MCF 10A (cell line): ENCODE data around the gene TNFAIP1. TPM values are rescaled to one million over a fixed set of nuclear protein-coding genes. Genes with fewer than 3 reads are reported as not detected.

ENCODE experiments used
- BruUV-seq: library from RNA; stranded (reverse); fragments of 400-500 nt; replicated peaks from 2 replicates; lab custom pipeline; 2021; lab: Mats Ljungman, UMichigan
- CTCF ChIA-PET: fragments of 300-600 bp; sonication (Branson Sonifier 250); formaldehyde crosslinking; extraction: SDS; loops from one replicate; lab custom pipeline; 2021; ENCODE audit warnings: antibody characterized with exemption, inconsistent platforms; lab: Yijun Ruan, JAX
- POLR2A ChIA-PET: fragments of 300-600, 350-650 bp; sonication (Branson Sonifier 250); formaldehyde crosslinking; extraction: SDS; loops from one replicate; lab custom pipeline; 2020; ENCODE audit warnings: antibody characterized with exemption, inconsistent platforms; lab: Yijun Ruan, JAX
- DNase-seq: peaks from one replicate; pipeline ENCODE4 v3.0.0-alpha.2; 2018; ENCODE audit not compliant: unreplicated experiment
- H3K27ac Mint-ChIP-seq: one replicate; pipeline ENCODE4 v1.8.0; 2022; ENCODE audit warnings: mild to moderate bottlenecking, low read depth, mixed read lengths; ENCODE audit not compliant: unreplicated experiment
- H3K27me3 Mint-ChIP-seq: one replicate; pipeline ENCODE4 v1.8.0; 2022; ENCODE audit warnings: mixed read lengths; ENCODE audit not compliant: insufficient read depth, unreplicated experiment
- H3K36me3 Mint-ChIP-seq: one replicate; pipeline ENCODE4 v1.8.0; 2022; ENCODE audit warnings: mild to moderate bottlenecking, moderate library complexity, mixed read lengths; ENCODE audit not compliant: insufficient read depth, unreplicated experiment
- H3K4me1 Mint-ChIP-seq: one replicate; pipeline ENCODE4 v1.8.0; 2022; ENCODE audit warnings: mixed read lengths; ENCODE audit not compliant: insufficient read depth, unreplicated experiment
- H3K4me3 Mint-ChIP-seq: one replicate; pipeline ENCODE4 v1.8.0; 2022; ENCODE audit warnings: mild to moderate bottlenecking, moderate library complexity, mixed read lengths; ENCODE audit not compliant: unreplicated experiment
- H3K9me3 Mint-ChIP-seq: one replicate; pipeline ENCODE4 v1.8.0; 2022; ENCODE audit warnings: mixed read lengths; ENCODE audit not compliant: unreplicated experiment
- intact Hi-C: fragments of 100-400 bp; cut with micrococcal nuclease; formaldehyde crosslinking; loops from 2 replicates; pipeline ENCODE4 v1.14.1; 2022
- total RNA-seq: library from RNA; stranded (reverse); gene quantifications from 2 replicates; pipeline ENCODE4 v1.2.3, GENCODE V29; 2022
- TF ChIP-seq, protein P1 (sequence below): fragments of 200-600 bp; IDR thresholded peaks from one replicate; pipeline ENCODE4 v1.8.0; 2022; ENCODE audit warnings: antibody characterized with exemption, mild to moderate bottlenecking; ENCODE audit not compliant: unreplicated experiment

TNFAIP1 gene
- total RNA-seq, 1 experiment from 2014 or later: 65.0 TPM

GRCh38 chr17:28348979-28349378, 13.4 kb downstream of the TNFAIP1 start:
- CTCF ChIA-PET: interaction anchor here (1.0 to 4.4 kb wide), 3 partner anchors 9 to 144 kb away, joined by 3 to 23 read pairs (median 11); partner anchors contain the start of genes POLDIP2 and VTN
- no peak overlapping the region for H3K4me3 Mint-ChIP-seq
- BruUV-seq: no TSS peak
- H3K27ac Mint-ChIP-seq: no peak overlapping the region
- no peak for DNase-seq
- H3K9me3 Mint-ChIP-seq: no peaks in the 10 kb centered on the region
- H3K36me3 Mint-ChIP-seq: peaks cover 88% of the 10 kb centered on the region
- peaks cover 12% of the 10 kb centered on the region for H3K4me1 Mint-ChIP-seq
- intact Hi-C loops: no loop called here
- POLR2A ChIA-PET: interaction anchor here (1.1 to 5.8 kb wide), 3 partner anchors 9 to 14 kb away, joined by 3 to 85 read pairs (median 7); partner anchors contain the start of genes IFT20 and TNFAIP1
- TF ChIP-seq, protein P1, sequence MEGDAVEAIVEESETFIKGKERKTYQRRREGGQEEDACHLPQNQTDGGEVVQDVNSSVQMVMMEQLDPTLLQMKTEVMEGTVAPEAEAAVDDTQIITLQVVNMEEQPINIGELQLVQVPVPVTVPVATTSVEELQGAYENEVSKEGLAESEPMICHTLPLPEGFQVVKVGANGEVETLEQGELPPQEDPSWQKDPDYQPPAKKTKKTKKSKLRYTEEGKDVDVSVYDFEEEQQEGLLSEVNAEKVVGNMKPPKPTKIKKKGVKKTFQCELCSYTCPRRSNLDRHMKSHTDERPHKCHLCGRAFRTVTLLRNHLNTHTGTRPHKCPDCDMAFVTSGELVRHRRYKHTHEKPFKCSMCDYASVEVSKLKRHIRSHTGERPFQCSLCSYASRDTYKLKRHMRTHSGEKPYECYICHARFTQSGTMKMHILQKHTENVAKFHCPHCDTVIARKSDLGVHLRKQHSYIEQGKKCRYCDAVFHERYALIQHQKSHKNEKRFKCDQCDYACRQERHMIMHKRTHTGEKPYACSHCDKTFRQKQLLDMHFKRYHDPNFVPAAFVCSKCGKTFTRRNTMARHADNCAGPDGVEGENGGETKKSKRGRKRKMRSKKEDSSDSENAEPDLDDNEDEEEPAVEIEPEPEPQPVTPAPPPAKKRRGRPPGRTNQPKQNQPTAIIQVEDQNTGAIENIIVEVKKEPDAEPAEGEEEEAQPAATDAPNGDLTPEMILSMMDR: no peak
- H3K27me3 Mint-ChIP-seq: no peaks in the 10 kb centered on the region

DNA sequence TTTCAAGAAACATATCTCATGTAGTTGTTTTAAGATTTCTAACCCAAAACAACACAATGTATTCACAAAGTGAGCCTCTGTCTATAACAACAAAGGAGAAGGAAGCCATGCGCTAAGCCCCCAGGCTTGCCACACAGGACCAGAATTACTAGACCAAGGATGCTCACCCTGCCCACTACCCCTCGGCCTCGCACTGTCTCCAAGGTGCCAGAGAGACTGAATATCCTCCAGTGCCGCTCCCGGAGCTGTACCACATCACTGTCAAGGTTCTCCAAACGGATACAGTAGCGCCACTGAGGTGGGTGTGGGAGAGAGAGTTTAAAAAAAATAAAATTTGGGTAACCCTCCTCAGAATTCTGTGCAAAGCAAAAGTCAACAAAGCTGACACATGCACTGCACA, 14.7 kb downstream of the TNFAIP1 start:
- no peaks in the 10 kb centered on the region for H3K27me3 Mint-ChIP-seq
- H3K9me3 Mint-ChIP-seq: no peaks in the 10 kb centered on the region
- CTCF ChIA-PET: interaction anchor here (0.6 kb wide), 1 partner anchor 12 kb away, joined by 3 read pairs; no protein-coding TSS in a partner anchor
- H3K4me3 Mint-ChIP-seq: no peak overlapping the region
- POLR2A ChIA-PET: interaction anchor here (1.1 kb wide), 1 partner anchor 30 kb away, joined by 3 read pairs; no protein-coding TSS in a partner anchor
- no peak overlapping the region for H3K27ac Mint-ChIP-seq
- peaks cover 12% of the 10 kb centered on the region for H3K4me1 Mint-ChIP-seq
- no TSS peak for BruUV-seq
- TF ChIP-seq, protein P1: no peak
- peaks cover 88% of the 10 kb centered on the region for H3K36me3 Mint-ChIP-seq
- no peak for DNase-seq
- intact Hi-C loops: no loop called here

DNA sequence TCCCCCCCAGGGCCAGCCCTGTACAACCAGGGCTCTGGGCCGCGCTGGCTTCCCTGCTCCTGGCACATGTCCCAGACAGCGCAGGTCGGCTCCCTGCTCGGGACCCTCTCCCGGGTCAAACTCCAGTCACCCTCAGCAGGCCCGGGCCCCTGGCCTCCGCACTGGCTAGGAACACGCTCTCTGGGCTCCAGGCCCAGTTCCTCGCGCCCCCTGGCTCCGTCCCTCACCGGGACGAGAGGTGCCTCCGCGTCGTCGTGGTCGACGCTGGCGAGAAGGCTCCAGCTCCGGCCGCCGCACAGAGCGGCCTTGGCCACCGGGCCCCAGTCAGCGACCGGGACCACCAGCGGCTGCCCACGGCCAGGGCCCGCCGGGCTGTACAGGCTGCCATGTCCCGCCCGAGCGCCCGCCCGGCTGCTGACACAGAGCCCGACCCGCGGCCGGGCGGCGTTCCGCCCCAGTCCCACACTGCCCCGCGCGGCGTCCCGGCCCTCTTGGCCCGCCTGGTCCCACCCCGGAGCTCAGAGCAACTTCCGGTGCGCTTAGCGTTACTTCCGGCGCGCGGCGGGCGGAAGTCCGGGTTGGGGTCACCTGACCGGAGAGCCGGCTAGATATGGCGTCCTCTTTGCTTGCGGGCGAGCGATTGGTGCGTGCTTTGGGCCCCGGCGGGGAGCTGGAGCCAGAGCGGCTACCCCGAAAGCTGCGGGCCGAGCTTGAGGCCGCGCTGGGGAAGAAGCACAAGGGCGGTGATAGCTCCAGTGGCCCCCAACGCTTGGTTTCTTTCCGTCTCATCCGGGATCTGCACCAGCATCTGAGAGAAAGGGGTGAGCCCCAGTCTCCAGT, 21.7 kb downstream of the TNFAIP1 start, which contains the start of gene POLDIP2:
Gene POLDIP2, minus strand, starts transcription at position 467 of the 840 bp plus-strand sequence. Its CDS starts 79 bp downstream, at position 388.
- H3K27ac Mint-ChIP-seq: peak within 1 kb of the TSS; percentile 84
- peaks cover 66% of the 10 kb centered on the region for H3K36me3 Mint-ChIP-seq
- TF ChIP-seq, protein P1: no peak
- H3K9me3 Mint-ChIP-seq: no peaks in the 10 kb centered on the region
- H3K27me3 Mint-ChIP-seq: no peaks in the 10 kb centered on the region
- no TSS peak for BruUV-seq
- intact Hi-C loops: loop anchor here (1.0 kb wide), 1 partner anchor 60 kb away; no protein-coding TSS in a partner anchor
- peak; percentile 92 for DNase-seq
- H3K4me3 Mint-ChIP-seq: peak within 1 kb of the TSS; percentile 88
- H3K4me1 Mint-ChIP-seq: peaks cover 13% of the 10 kb centered on the region
- ChIA-PET CTCF (interaction anchor here (0.6 to 4.5 kb wide), 10 partner anchors 10 to 329 kb away, joined by 3 to 23 read pairs (median 4); partner anchors contain the start of gene IFT20), POLR2A (interaction anchor here (0.6 to 6.1 kb wide), 35 partner anchors 10 to 233 kb away, joined by 3 to 107 read pairs (median 5); partner anchors contain the start of genes IFT20, PIGS, SARM1 and SLC46A1)

GRCh38 chr17:28357901-28358197, 22.3 kb downstream of the TNFAIP1 start:
- no peaks in the 10 kb centered on the region for H3K27me3 Mint-ChIP-seq
- BruUV-seq: TSS peak; percentile 67
- H3K27ac Mint-ChIP-seq: peak overlapping the region; percentile 84
- H3K9me3 Mint-ChIP-seq: no peaks in the 10 kb centered on the region
- H3K4me1 Mint-ChIP-seq: peaks cover 13% of the 10 kb centered on the region
- peaks cover 67% of the 10 kb centered on the region for H3K36me3 Mint-ChIP-seq
- peak overlapping the region; percentile 88 for H3K4me3 Mint-ChIP-seq
- CTCF ChIA-PET: interaction anchor here (0.6 to 4.5 kb wide), 11 partner anchors 11 to 328 kb away, joined by 3 to 23 read pairs (median 3); partner anchors contain the start of gene IFT20
- intact Hi-C loops: loop anchor here (1.0 kb wide), 1 partner anchor 59 kb away; no protein-coding TSS in a partner anchor
- no peak for DNase-seq
- TF ChIP-seq, protein P1: no peak
- POLR2A ChIA-PET: interaction anchor here (0.6 to 6.1 kb wide), 30 partner anchors 10 to 362 kb away, joined by 3 to 107 read pairs (median 8); partner anchors contain the start of genes IFT20, PIGS, SARM1 and SLC46A1
